HepG2 (cell line): ENCODE data around the gene FAM209A. TPM values are rescaled to one million over a fixed set of nuclear protein-coding genes. Genes with fewer than 3 reads are reported as not detected.

Experiments
- AHDC1 ChIP-seq: sonication (generic); formaldehyde crosslinking; IDR thresholded peaks from 2 replicates; pipeline ENCODE4 v1.5.1; 2020; ENCODE audit warnings: mild to moderate bottlenecking, missing genetic modification reagents, borderline replicate concordance
- BCLAF1 ChIP-seq: fragments of 450-650 bp; IDR thresholded peaks from 2 replicates; pipeline ENCODE4 v1.6.1; 2017; ENCODE audit warnings: mild to moderate bottlenecking
- BHLHE40 ChIP-seq: IDR thresholded peaks from 2 replicates; pipeline ENCODE4 v1.6.1; 2011; ENCODE audit warnings: low read length, improper control_type of control experiment
- BRD4 ChIP-seq: sonication (generic); formaldehyde crosslinking; IDR thresholded peaks from 2 replicates; pipeline ENCODE4 v1.4.0; 2020; ENCODE audit warnings: missing genetic modification reagents
- CCDC6 ChIP-seq: sonication (generic); formaldehyde crosslinking; IDR thresholded peaks from 2 replicates; pipeline ENCODE4 v1.8.1; 2022; ENCODE audit warnings: mild to moderate bottlenecking, missing genetic modification reagents, moderate library complexity
- FOXC1 ChIP-seq: sonication (generic); formaldehyde crosslinking; IDR thresholded peaks from 2 replicates; pipeline ENCODE4 v1.8.0; 2022; ENCODE audit warnings: mild to moderate bottlenecking, missing genetic modification reagents, borderline replicate concordance
- HDAC2 ChIP-seq: sonication (generic); formaldehyde crosslinking; IDR thresholded peaks from 2 replicates; pipeline ENCODE4 v1.4.0; 2020; ENCODE audit warnings: missing genetic modification reagents
- JDP2 ChIP-seq: sonication (generic); formaldehyde crosslinking; IDR thresholded peaks from 2 replicates; pipeline ENCODE4 v1.8.1; 2022; ENCODE audit warnings: missing genetic modification reagents, borderline replicate concordance
- MEF2D ChIP-seq: sonication (generic); formaldehyde crosslinking; IDR thresholded peaks from 2 replicates; pipeline ENCODE4 v1.5.1; 2020; ENCODE audit warnings: mild to moderate bottlenecking, missing genetic modification reagents
- MZF1 ChIP-seq: sonication (generic); formaldehyde crosslinking; IDR thresholded peaks from 2 replicates; pipeline ENCODE4 v1.8.1; 2023; ENCODE audit warnings: mild to moderate bottlenecking, missing genetic modification reagents, borderline replicate concordance
- RBFOX2 ChIP-seq: fragments of 200-400 bp; formaldehyde crosslinking; IDR thresholded peaks from 2 replicates; pipeline ENCODE4 v1.6.1; 2017; ENCODE audit warnings: low read depth, mild to moderate bottlenecking, low read length
- RBM22 ChIP-seq: fragments of 200-400 bp; formaldehyde crosslinking; optimal IDR thresholded peaks from 2 replicates; pipeline ENCODE3; 2017; ENCODE audit warnings: mild to moderate bottlenecking, low read length, moderate library complexity
- SIX4 ChIP-seq: sonication (generic); formaldehyde crosslinking; IDR thresholded peaks from 2 replicates; pipeline ENCODE4 v1.4.0; 2020; ENCODE audit warnings: missing genetic modification reagents
- SMAD1 ChIP-seq: sonication (generic); formaldehyde crosslinking; IDR thresholded peaks from 2 replicates; pipeline ENCODE4 v1.4.0; 2020; ENCODE audit warnings: missing genetic modification reagents, low read depth, mild to moderate bottlenecking, borderline replicate concordance
- TFAP4 ChIP-seq: sonication (generic); IDR thresholded peaks from 2 replicates; pipeline ENCODE4 v1.6.1; 2016; ENCODE audit warnings: low read depth, borderline replicate concordance
- ZFP36L2 ChIP-seq: sonication (generic); formaldehyde crosslinking; IDR thresholded peaks from 2 replicates; pipeline ENCODE4 v1.4.0; 2020; ENCODE audit warnings: missing genetic modification reagents
- ZFX ChIP-seq: sonication (generic); formaldehyde crosslinking; IDR thresholded peaks from 2 replicates; pipeline ENCODE4 v1.4.0; 2020; ENCODE audit warnings: mild to moderate bottlenecking, low read depth, missing genetic modification reagents, moderate library complexity
- ZNF234 ChIP-seq: sonication (generic); formaldehyde crosslinking; conservative IDR thresholded peaks from 2 replicates; pipeline ENCODE4 v1.5.1; 2020; ENCODE audit warnings: mild to moderate bottlenecking, missing genetic modification reagents
- ZNF550 ChIP-seq: sonication (generic); formaldehyde crosslinking; IDR thresholded peaks from 2 replicates; pipeline ENCODE4 v1.4.0; 2020; ENCODE audit warnings: mild to moderate bottlenecking, missing genetic modification reagents, borderline replicate concordance
- ZNF557 ChIP-seq: sonication (generic); formaldehyde crosslinking; IDR thresholded peaks from 2 replicates; pipeline ENCODE4 v1.4.0; 2020; ENCODE audit warnings: missing genetic modification reagents
- ZNF724P ChIP-seq: sonication (generic); formaldehyde crosslinking; IDR thresholded peaks from 2 replicates; pipeline ENCODE4 v1.8.0; 2022; ENCODE audit warnings: missing genetic modification reagents, borderline replicate concordance
- ZNF749 ChIP-seq: sonication (generic); formaldehyde crosslinking; IDR thresholded peaks from 2 replicates; pipeline ENCODE4 v1.8.0; 2022; ENCODE audit warnings: mild to moderate bottlenecking, missing genetic modification reagents, moderate library complexity, borderline replicate concordance
- ZSCAN31 ChIP-seq: sonication (generic); formaldehyde crosslinking; IDR thresholded peaks from 2 replicates; pipeline ENCODE4 v1.5.0; 2020; ENCODE audit warnings: low read depth, mild to moderate bottlenecking, missing genetic modification reagents
- ZSCAN9 ChIP-seq: IDR thresholded peaks from 2 replicates; pipeline ENCODE4 v1.6.1; 2016; ENCODE audit warnings: borderline replicate concordance
- polyA plus RNA-seq, 8 experiments: library from polyadenylated mRNA; depleted of rRNA in 3 of 8; stranded (reverse) in 7 of 8; unstranded in 1 of 8; fragments of >200 nt; fragmentation: Illumina TruSeq in 4 of 8; extraction: Trizol in 4 of 8; gene quantifications; 2 replicates each; pipeline versions ENCODE4 v1.2.1 to v1.2.3, GENCODE V29; 2011 to 2016; ENCODE audit warnings: low read depth in 4 of 8, missing spikeins in 1 of 8, mixed read lengths in 1 of 8; ENCODE audit not compliant: insufficient read depth in 1 of 8
- total RNA-seq, 5 experiments: library from RNA; depleted of rRNA; stranded (reverse); fragments of >200 nt; fragmentation: Illumina TruSeq; extraction: Trizol; gene quantifications; 2 replicates each; pipeline ENCODE4 v1.2.3, GENCODE V29; 2016; ENCODE audit warnings: low read depth in 1 of 5

Gene FAM209A
- total and polyA plus RNA-seq, 2 of the 13 experiments (the other 11 are each of a cell fraction or from before 2014, with no cell fraction given): 0.15 to 0.36 TPM

GRCh38 chr20:56554869-56555268, 30.3 kb downstream of the FAM209A start (continued):
- peak; percentile 67; the same call in 1 of the 2 replicates for TF ChIP-seq AHDC1 (CRISPR knock-in tag)
- TF ChIP-seq SIX4 (CRISPR knock-in tag): no peak
- TF ChIP-seq ZSCAN31 (CRISPR knock-in tag): no peak
- TF ChIP-seq MEF2D (CRISPR knock-in tag): peak; percentile 75; the same call in 1 of the 2 replicates
- TF ChIP-seq JDP2: no peak
- TF ChIP-seq ZNF749 (CRISPR knock-in tag): no peak
- no peak for TF ChIP-seq FOXC1 (CRISPR knock-in tag)
- TF ChIP-seq BHLHE40: no peak
- TF ChIP-seq CCDC6 (CRISPR knock-in tag): no peak
- TF ChIP-seq TFAP4: peak; percentile 32; the same call in 1 of the 2 replicates
- no peak for TF ChIP-seq ZFX (CRISPR knock-in tag)
- TF ChIP-seq ZNF557 (CRISPR knock-in tag): no peak
- no peak for TF ChIP-seq RBM22
- no peak for TF ChIP-seq ZSCAN9
- TF ChIP-seq SMAD1 (CRISPR knock-in tag): no peak
- no peak for TF ChIP-seq BCLAF1
- no peak for TF ChIP-seq BRD4 (CRISPR knock-in tag)
- TF ChIP-seq ZNF234: no peak
- no peak for TF ChIP-seq ZFP36L2
- TF ChIP-seq MZF1 (CRISPR knock-in tag): no peak
- no peak for TF ChIP-seq RBFOX2
- TF ChIP-seq ZNF550 (CRISPR knock-in tag): no peak
- no peak for TF ChIP-seq HDAC2
- TF ChIP-seq ZNF724P (CRISPR knock-in tag): no peak
